Stomach (tissue), 4 donors: ENCODE data around the gene TBC1D4.

Source experiments
- POLR2A ChIP-seq, 4 donors: fragments of 450-650 bp; IDR thresholded peaks; one replicate each; pipeline ENCODE4 v1.6.1; 2016; ENCODE audit warnings: antibody characterized with exemption in 4 of 4, control low read depth in 2 of 4, mild to moderate bottlenecking in 1 of 4, moderate library complexity in 1 of 4
- POLR2AphosphoS5 ChIP-seq, 3 donors: sonication (generic); formaldehyde crosslinking; IDR thresholded peaks; one replicate each; pipeline ENCODE4 v1.6.1; 2016; ENCODE audit warnings: antibody characterized with exemption in 3 of 3
- TF ChIP-seq, protein P1 (sequence below), 7 experiments: fragments of 450-650 bp in 4 of 7; fragments of 200-600 bp in 3 of 7; sonication (generic) in 3 of 7; IDR thresholded peaks; one replicate each; pipeline ENCODE4 v1.5.1; 2016 to 2019; ENCODE audit warnings: antibody characterized with exemption in 7 of 7, control low read depth in 2 of 7, mild to moderate bottlenecking in 1 of 7

DNA sequence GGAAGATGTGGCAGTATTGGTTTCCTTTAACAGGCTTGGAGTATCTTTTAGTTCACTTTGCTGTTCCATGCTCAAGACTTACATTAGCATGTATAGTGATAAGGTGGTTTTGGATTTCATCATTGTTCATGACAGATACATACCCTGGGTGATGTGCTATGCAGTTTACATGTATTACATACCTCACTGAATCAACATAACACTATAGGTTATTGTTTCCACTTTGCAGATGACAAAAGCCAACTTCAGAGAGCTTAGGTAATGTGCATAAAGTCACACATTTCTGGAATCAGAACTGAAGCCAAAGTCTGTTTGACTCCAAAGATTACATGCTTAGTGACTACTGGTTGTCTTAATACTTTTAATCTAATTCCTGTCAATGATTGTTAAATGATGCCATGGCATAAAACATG is 48.6 kb upstream of the TBC1D4 start:
- TF ChIP-seq, protein P1, sequence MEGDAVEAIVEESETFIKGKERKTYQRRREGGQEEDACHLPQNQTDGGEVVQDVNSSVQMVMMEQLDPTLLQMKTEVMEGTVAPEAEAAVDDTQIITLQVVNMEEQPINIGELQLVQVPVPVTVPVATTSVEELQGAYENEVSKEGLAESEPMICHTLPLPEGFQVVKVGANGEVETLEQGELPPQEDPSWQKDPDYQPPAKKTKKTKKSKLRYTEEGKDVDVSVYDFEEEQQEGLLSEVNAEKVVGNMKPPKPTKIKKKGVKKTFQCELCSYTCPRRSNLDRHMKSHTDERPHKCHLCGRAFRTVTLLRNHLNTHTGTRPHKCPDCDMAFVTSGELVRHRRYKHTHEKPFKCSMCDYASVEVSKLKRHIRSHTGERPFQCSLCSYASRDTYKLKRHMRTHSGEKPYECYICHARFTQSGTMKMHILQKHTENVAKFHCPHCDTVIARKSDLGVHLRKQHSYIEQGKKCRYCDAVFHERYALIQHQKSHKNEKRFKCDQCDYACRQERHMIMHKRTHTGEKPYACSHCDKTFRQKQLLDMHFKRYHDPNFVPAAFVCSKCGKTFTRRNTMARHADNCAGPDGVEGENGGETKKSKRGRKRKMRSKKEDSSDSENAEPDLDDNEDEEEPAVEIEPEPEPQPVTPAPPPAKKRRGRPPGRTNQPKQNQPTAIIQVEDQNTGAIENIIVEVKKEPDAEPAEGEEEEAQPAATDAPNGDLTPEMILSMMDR (IDR thresholded peaks at IDR 0.05) = no peak
- no peak for TF ChIP-seq POLR2A (IDR thresholded peaks at IDR 0.05)
- TF ChIP-seq POLR2AphosphoS5 (IDR thresholded peaks at IDR 0.05) = no peak
